ENCODE data around the gene GRPEL1.

GRPEL1 gene

DNA sequence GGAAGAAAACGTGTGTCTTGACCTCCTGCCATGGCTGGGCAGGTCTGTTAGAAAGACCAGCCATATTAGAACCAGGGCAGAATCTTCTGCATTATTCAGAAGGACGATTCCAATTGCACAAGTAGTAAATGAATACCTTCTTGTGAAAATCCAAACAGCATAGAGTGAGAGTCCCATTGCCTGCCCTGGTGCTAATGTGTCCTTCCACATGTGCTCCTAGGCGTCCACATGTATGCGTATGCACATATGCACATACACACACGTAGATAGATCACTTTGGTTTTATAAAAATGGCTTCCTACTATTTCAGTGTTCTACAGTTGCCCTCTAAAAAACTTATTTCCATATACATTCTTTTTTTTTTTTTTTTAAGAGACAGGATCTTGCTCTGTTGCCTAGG is 10.2 kb upstream of the GRPEL1 start:
- TF ChIP-seq, protein P1, sequence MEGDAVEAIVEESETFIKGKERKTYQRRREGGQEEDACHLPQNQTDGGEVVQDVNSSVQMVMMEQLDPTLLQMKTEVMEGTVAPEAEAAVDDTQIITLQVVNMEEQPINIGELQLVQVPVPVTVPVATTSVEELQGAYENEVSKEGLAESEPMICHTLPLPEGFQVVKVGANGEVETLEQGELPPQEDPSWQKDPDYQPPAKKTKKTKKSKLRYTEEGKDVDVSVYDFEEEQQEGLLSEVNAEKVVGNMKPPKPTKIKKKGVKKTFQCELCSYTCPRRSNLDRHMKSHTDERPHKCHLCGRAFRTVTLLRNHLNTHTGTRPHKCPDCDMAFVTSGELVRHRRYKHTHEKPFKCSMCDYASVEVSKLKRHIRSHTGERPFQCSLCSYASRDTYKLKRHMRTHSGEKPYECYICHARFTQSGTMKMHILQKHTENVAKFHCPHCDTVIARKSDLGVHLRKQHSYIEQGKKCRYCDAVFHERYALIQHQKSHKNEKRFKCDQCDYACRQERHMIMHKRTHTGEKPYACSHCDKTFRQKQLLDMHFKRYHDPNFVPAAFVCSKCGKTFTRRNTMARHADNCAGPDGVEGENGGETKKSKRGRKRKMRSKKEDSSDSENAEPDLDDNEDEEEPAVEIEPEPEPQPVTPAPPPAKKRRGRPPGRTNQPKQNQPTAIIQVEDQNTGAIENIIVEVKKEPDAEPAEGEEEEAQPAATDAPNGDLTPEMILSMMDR (IDR thresholded peaks at IDR 0.05), result no peak

DNA sequence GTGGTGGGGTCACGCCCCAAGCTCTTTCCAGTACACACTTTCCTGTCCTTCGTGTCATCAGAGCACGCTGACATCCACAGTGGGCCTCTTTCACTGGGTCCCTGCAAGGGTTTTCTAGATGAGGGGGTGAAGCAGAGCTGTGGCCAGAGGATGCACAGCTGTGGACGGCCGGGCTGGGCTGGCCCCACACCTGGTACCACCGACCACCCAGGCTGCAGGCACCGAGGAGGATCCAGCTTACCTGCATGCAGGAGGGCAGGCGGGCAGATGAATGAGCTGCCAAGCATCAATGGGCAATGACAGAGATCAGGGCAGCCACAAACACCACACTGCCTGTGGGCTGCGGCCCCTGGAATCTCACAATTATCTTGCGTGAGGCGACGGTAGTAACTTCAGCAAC is 9.5 kb upstream of the GRPEL1 start:
- no peaks in the 10 kb centered on the region for H3K9me3 ChIP-seq
- no peak overlapping the region for H3K4me3 ChIP-seq (ENCODE audit: low read depth in 1 of 2, low read length in 1 of 2)
- TF ChIP-seq, protein P1 (IDR thresholded peaks at IDR 0.05), result no peak
- H3K36me3 ChIP-seq, result no peaks in the 10 kb centered on the region
- peaks cover 40% of the 10 kb centered on the region for H3K27me3 ChIP-seq
- H3K27ac ChIP-seq, result no peak overlapping the region
- no peaks in the 10 kb centered on the region for H3K4me1 ChIP-seq (ENCODE audit: control insufficient read depth in 1 of 2, insufficient read depth in 1 of 2, low read depth in 1 of 2, low read length in 1 of 2)

More for the DNA sequence above, 10.2 kb upstream of the GRPEL1 start:
- Histone ChIP-seq H3K36me3 (no peaks in the 10 kb centered on the region), H3K27ac (no peak overlapping the region), H3K27me3 (peaks cover 40% of the 10 kb centered on the region), H3K9me3 (no peaks in the 10 kb centered on the region), H3K4me3 (ENCODE audit: low read depth in 1 of 2, low read length in 1 of 2) (no peak overlapping the region), H3K4me1 (ENCODE audit: control insufficient read depth in 1 of 2, insufficient read depth in 1 of 2, low read depth in 1 of 2, low read length in 1 of 2) (no peaks in the 10 kb centered on the region)

DNA sequence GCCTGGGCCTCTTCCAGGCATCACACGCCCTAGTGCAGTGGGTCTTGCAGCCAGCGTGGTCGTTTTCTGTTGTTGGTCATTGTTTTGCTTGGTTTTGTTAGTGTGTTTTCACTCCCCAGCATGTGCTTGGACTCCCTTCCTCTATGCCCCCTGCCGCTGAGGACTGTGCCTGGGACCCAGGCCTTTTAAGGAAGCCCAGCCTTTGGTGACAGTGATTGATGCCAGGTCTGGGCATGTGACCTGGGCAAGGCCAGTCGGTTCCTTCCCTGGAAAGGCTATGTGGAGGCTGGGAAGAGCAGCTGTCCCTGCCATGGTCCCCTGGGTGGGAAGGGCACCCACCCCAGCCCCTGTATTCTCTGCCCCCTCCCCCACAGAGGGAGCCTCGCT is 8.8 kb upstream of the GRPEL1 start:
- Histone ChIP-seq H3K27me3 (peaks cover 40% of the 10 kb centered on the region), H3K36me3 (no peaks in the 10 kb centered on the region), H3K4me1 (ENCODE audit: control insufficient read depth in 1 of 2, insufficient read depth in 1 of 2, low read depth in 1 of 2, low read length in 1 of 2) (no peaks in the 10 kb centered on the region), H3K9me3 (no peaks in the 10 kb centered on the region), H3K27ac (no peak overlapping the region), H3K4me3 (ENCODE audit: low read depth in 1 of 2, low read length in 1 of 2) (no peak overlapping the region)
- TF ChIP-seq, protein P1 (IDR thresholded peaks at IDR 0.05), result no peak

DNA sequence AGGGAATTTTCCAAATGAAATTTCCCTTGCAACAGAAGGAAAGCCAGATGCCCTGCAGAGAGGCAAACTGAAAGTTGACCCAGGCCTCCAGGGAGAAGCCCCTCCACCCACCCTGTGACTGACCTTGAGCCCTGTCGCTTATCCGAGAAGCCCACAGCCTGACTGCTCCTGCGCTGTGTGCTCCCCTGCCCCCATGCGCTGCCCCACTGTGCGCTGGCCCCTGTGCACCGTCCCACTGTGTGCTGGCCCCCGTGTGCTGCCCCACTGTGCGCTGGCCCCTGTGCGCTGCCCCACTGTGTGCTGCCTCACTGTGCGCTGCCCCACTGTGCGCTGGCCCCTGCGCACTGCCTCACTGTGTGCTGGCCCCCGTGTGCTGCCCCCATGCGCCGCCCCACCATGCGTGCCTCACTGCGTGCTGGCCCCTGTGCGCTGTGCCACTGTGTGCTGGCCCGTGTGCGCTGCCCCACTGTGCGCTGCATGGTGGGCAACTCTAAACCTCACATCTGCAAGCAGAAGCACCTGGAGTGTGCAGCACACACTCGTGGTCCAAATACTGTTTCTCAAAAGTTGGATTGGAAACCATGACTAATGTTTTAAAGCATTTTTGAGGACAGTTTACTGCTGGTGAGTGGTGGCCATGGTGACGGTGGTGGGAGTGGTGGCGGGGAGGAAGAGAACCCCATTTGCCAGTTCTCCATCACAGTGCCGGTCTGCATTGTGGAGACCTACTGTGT is 8.3 kb upstream of the GRPEL1 start:
- Histone ChIP-seq H3K27me3 (peaks cover 40% of the 10 kb centered on the region), H3K36me3 (no peaks in the 10 kb centered on the region), H3K9me3 (no peaks in the 10 kb centered on the region), H3K4me3 (ENCODE audit: low read depth in 1 of 2, low read length in 1 of 2) (no peak overlapping the region), H3K4me1 (ENCODE audit: control insufficient read depth in 1 of 2, insufficient read depth in 1 of 2, low read depth in 1 of 2, low read length in 1 of 2) (no peaks in the 10 kb centered on the region), H3K27ac (no peak overlapping the region)
- TF ChIP-seq, protein P1 (IDR thresholded peaks at IDR 0.05), result no peak

DNA sequence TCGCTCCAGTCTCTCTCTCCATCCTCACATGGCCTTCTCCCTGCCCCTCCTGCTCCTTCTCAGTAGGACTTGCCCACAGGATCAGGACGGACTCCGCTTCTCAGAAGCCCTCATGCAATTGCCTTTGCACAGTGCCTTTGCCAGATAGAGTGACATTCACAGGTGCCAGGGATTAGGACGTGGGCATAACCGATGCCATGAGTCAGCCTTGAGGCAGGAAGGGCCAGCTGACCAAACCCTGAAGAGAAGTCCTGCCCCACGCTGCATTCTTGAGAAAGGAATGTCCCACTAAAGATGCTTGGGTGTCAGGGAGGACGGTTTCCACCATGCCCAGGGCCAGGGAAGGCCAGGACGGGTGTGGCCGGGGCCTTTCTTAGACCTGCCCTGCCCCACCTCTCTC is 6.6 kb upstream of the GRPEL1 start:
- Histone ChIP-seq H3K9me3 (no peaks in the 10 kb centered on the region), H3K27me3 (peaks cover 28% of the 10 kb centered on the region), H3K27ac (no peak overlapping the region), H3K4me3 (ENCODE audit: low read depth in 1 of 2, low read length in 1 of 2) (no peak overlapping the region), H3K4me1 (ENCODE audit: control insufficient read depth in 1 of 2, insufficient read depth in 1 of 2, low read depth in 1 of 2, low read length in 1 of 2) (peaks cover 5 to 9% of the 10 kb centered on the region in 2 experiments), H3K36me3 (no peaks in the 10 kb centered on the region)
- TF ChIP-seq, protein P1 (IDR thresholded peaks at IDR 0.05), result no peak

Data from neutrophil (primary cell).